Progenitor cell of endocrine pancreas (in vitro differentiated cells): ENCODE results near the gene PHYHIPL. TPM values are rescaled to one million over a fixed set of nuclear protein-coding genes. Genes with fewer than 3 reads are reported as not detected.

ENCODE experiments used
- DNase-seq: peaks from one replicate; pipeline ENCODE4 v3.0.0; 2021; ENCODE audit warnings: low spot score; ENCODE audit not compliant: unreplicated experiment
- H3K27ac Mint-ChIP-seq: 2 replicates; pipeline ENCODE4 v1.8.0; 2021; ENCODE audit warnings: mild to moderate bottlenecking, moderate library complexity, mixed read lengths
- H3K27me3 Mint-ChIP-seq: 2 replicates; pipeline ENCODE4 v1.8.0; 2021; ENCODE audit warnings: mixed read lengths
- H3K36me3 Mint-ChIP-seq: 2 replicates; pipeline ENCODE4 v1.8.0; 2022; ENCODE audit warnings: mixed read lengths; ENCODE audit not compliant: insufficient read depth
- H3K4me1 Mint-ChIP-seq: 2 replicates; pipeline ENCODE4 v1.8.0; 2021; ENCODE audit warnings: low read depth, mixed read lengths
- H3K4me3 Mint-ChIP-seq: 2 replicates; pipeline ENCODE4 v1.8.0; 2021; ENCODE audit warnings: low read depth, mild to moderate bottlenecking, moderate library complexity, mixed read lengths
- H3K9me3 Mint-ChIP-seq: 2 replicates; pipeline ENCODE4 v1.8.0; 2021; ENCODE audit warnings: low read depth, mixed read lengths
- CTCF ChIP-seq: fragments of 200-600 bp; sonication (generic); IDR thresholded peaks from one replicate; pipeline ENCODE4 v1.5.0; 2021; ENCODE audit warnings: antibody characterized with exemption, mild to moderate bottlenecking; ENCODE audit not compliant: unreplicated experiment
- total RNA-seq: library from RNA; stranded (reverse); gene quantifications from 2 replicates; pipeline ENCODE4 v1.2.1, GENCODE V29; 2021

PHYHIPL gene
- total RNA-seq, 1 donor from 2014 or later, result 1.3 TPM

GRCh38 chr10:59181668-59182067 is 5.2 kb downstream of the PHYHIPL start:
- Mint-ChIP-seq H3K27ac (no peak overlapping the region), H3K4me1 (peaks cover 4% of the 10 kb centered on the region), H3K27me3 (peaks cover 10% of the 10 kb centered on the region), H3K4me3 (no peak overlapping the region), H3K9me3 (no peaks in the 10 kb centered on the region), H3K36me3 (no peaks in the 10 kb centered on the region)
- peak; percentile 9 for DNase-seq
- TF ChIP-seq CTCF, result peak; percentile 70

- no peaks in the 10 kb centered on the region for H3K4me1 Mint-ChIP-seq
Observed at GRCh38 chr10:59190332-59190731, 13.9 kb downstream of the PHYHIPL start.

GRCh38 chr10:59206204-59206720 is 29.8 kb downstream of the PHYHIPL start:
- DNase-seq, result no peak
- no peaks in the 10 kb centered on the region for H3K4me1 Mint-ChIP-seq
- no peaks in the 10 kb centered on the region for H3K36me3 Mint-ChIP-seq
- H3K27ac Mint-ChIP-seq, result no peak overlapping the region
- no peaks in the 10 kb centered on the region for H3K27me3 Mint-ChIP-seq
- H3K9me3 Mint-ChIP-seq, result no peaks in the 10 kb centered on the region
- H3K4me3 Mint-ChIP-seq, result no peak overlapping the region
- TF ChIP-seq CTCF, result no peak

More at GRCh38 chr10:59190332-59190731, 13.9 kb downstream of the PHYHIPL start:
- H3K36me3 Mint-ChIP-seq, result no peaks in the 10 kb centered on the region
- no peak overlapping the region for H3K27ac Mint-ChIP-seq
- TF ChIP-seq CTCF, result no peak
- H3K27me3 Mint-ChIP-seq, result no peaks in the 10 kb centered on the region
- H3K9me3 Mint-ChIP-seq, result peaks cover 5% of the 10 kb centered on the region
- H3K4me3 Mint-ChIP-seq, result no peak overlapping the region
- no peak for DNase-seq

- Mint-ChIP-seq H3K4me1 (no peaks in the 10 kb centered on the region), H3K4me3 (no peak overlapping the region), H3K27me3 (no peaks in the 10 kb centered on the region), H3K27ac (no peak overlapping the region), H3K9me3 (no peaks in the 10 kb centered on the region), H3K36me3 (no peaks in the 10 kb centered on the region)
- no peak for TF ChIP-seq CTCF
- DNase-seq, result no peak
Observed at GRCh38 chr10:59212301-59212798, 35.9 kb downstream of the PHYHIPL start.

- Mint-ChIP-seq H3K4me3 (no peak overlapping the region), H3K4me1 (no peaks in the 10 kb centered on the region), H3K27me3 (no peaks in the 10 kb centered on the region), H3K27ac (no peak overlapping the region), H3K36me3 (no peaks in the 10 kb centered on the region), H3K9me3 (no peaks in the 10 kb centered on the region)
- TF ChIP-seq CTCF, result no peak
- no peak for DNase-seq
Observed at GRCh38 chr10:59214160-59214559, 37.7 kb downstream of the PHYHIPL start.
